Left lung (tissue), 10 donors: ENCODE results near the gene RPL11. TPM values are rescaled to one million over a fixed set of nuclear protein-coding genes. Genes with fewer than 3 reads are reported as not detected.

ENCODE experiments used
- ATAC-seq: fragments of 200-7000 bp; cut with Tn5 transposase; one replicate; pipeline ENCODE4 v1.9.1; 2020; ENCODE audit warnings: moderate library complexity
- DNase-seq, 4 donors: peaks; one replicate each; pipeline ENCODE4 v3.0.0-alpha.2; 2013 to 2020
- H3K27ac ChIP-seq, 2 donors: fragments of 200-600 bp; sonication (generic) in 1 of 2; one replicate each; pipeline versions ENCODE4 v1.5.0 to v1.8.0; 2020 to 2021
- H3K27me3 ChIP-seq, 2 donors: fragments of 200-600 bp; sonication (generic) in 1 of 2; one replicate each; pipeline versions ENCODE4 v1.5.0 to v1.8.0; 2020 to 2021
- H3K36me3 ChIP-seq, 2 donors: fragments of 200-600 bp; sonication (generic) in 1 of 2; one replicate each; pipeline versions ENCODE4 v1.5.0 to v1.8.0; 2020 to 2021
- H3K4me1 ChIP-seq, 2 donors: fragments of 200-600 bp; one replicate each; pipeline ENCODE4 v1.8.0; 2021
- H3K4me3 ChIP-seq, 2 donors: fragments of 200-600 bp; sonication (generic) in 1 of 2; one replicate each; pipeline versions ENCODE4 v1.5.0 to v1.8.0; 2020 to 2021; ENCODE audit warnings: mild to moderate bottlenecking in 1 of 2
- H3K9me3 ChIP-seq, 2 donors: fragments of 200-600 bp; sonication (generic) in 1 of 2; one replicate each; pipeline versions ENCODE4 v1.5.0 to v1.8.0; 2020 to 2021
- intact Hi-C, 2 donors: fragments of 100-400 bp; cut with DNase I; formaldehyde crosslinking; loops; one replicate each; pipeline versions ENCODE4 v1.11.2 to v1.14.2; 2022
- polyA plus RNA-seq, 6 donors: library from polyadenylated mRNA; unstranded; fragments of 120-200 nt; gene quantifications; one replicate each; pipeline ENCODE4 v1.2.1, GENCODE V29; 2013; ENCODE audit not compliant: insufficient read length in 6 of 6
- total RNA-seq, 2 donors: library from RNA; stranded (reverse); fragmentation: NEBNext Ultra II Directional; extraction: Animal tissue kit (Norgen Biotek cat#: 25700); gene quantifications; one replicate each; pipeline ENCODE4 v1.2.1, GENCODE V29; 2021
- TF ChIP-seq, protein P1 (sequence below), 2 donors: fragments of 200-600 bp; sonication (generic) in 1 of 2; IDR thresholded peaks; one replicate each; pipeline versions ENCODE4 v1.5.0 to v1.8.0; 2021; ENCODE audit warnings: antibody characterized with exemption in 2 of 2
- donor health status: DM: no; HTN: yes; CAD: no.
- donor health status: DM: no; HTN: no; CAD: no.

The RPL11 gene
- total and polyA plus RNA-seq, 8 donors, result 761 to 3,171 (median 2,797) TPM

- peaks cover 0 to 49% of the 10 kb centered on the region in 2 donors for H3K4me1 ChIP-seq
- TF ChIP-seq, protein P1, sequence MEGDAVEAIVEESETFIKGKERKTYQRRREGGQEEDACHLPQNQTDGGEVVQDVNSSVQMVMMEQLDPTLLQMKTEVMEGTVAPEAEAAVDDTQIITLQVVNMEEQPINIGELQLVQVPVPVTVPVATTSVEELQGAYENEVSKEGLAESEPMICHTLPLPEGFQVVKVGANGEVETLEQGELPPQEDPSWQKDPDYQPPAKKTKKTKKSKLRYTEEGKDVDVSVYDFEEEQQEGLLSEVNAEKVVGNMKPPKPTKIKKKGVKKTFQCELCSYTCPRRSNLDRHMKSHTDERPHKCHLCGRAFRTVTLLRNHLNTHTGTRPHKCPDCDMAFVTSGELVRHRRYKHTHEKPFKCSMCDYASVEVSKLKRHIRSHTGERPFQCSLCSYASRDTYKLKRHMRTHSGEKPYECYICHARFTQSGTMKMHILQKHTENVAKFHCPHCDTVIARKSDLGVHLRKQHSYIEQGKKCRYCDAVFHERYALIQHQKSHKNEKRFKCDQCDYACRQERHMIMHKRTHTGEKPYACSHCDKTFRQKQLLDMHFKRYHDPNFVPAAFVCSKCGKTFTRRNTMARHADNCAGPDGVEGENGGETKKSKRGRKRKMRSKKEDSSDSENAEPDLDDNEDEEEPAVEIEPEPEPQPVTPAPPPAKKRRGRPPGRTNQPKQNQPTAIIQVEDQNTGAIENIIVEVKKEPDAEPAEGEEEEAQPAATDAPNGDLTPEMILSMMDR (IDR thresholded peaks at IDR 0.05), result no peak
- H3K36me3 ChIP-seq, result peaks cover 0 to 8% of the 10 kb centered on the region in 2 donors
- peak within 1 kb of the TSS; percentile 90 to 92 for H3K27ac ChIP-seq
- no peaks in the 10 kb centered on the region for H3K27me3 ChIP-seq
- DNase-seq (peak; percentile 72 to 95 (median 85)), ATAC-seq (peak; percentile 91)
- intact Hi-C loops, result no loop called here
- H3K4me3 ChIP-seq, result peak within 1 kb of the TSS; percentile 98
- no peaks in the 10 kb centered on the region for H3K9me3 ChIP-seq
Observed at GRCh38 chr1:23743287-23744152, 51.9 kb downstream of the RPL11 start, which contains the start of gene ELOA. Gene ELOA, plus strand, starts transcription at chr1:23743471. Its CDS starts 33 bp downstream, at chr1:23743504.

GRCh38 chr1:23745515-23745914 is 53.9 kb downstream of the RPL11 start:
- intact Hi-C loops, result no loop called here

More at GRCh38 chr1:23745515-23745914, 53.9 kb downstream of the RPL11 start:
- H3K27me3 ChIP-seq, result no peaks in the 10 kb centered on the region
- ATAC-seq (peak; percentile 16), DNase-seq (no peak)
- peaks cover 0 to 50% of the 10 kb centered on the region in 2 donors for H3K4me1 ChIP-seq
- TF ChIP-seq, protein P1 (IDR thresholded peaks at IDR 0.05), result no peak
- H3K9me3 ChIP-seq, result no peaks in the 10 kb centered on the region
- no peak overlapping the region for H3K4me3 ChIP-seq
- H3K27ac ChIP-seq, result no peak overlapping the region
- peaks cover 0 to 20% of the 10 kb centered on the region in 2 donors for H3K36me3 ChIP-seq

Other genes with a start within 250 kb of the RPL11 start
- 10 to 100 TPM; 35.2 to 43.7 TPM for gene ASAP3, start 207.6 kb upstream of the RPL11 start, total RNA-seq
- gene ASAP3, start 207.6 kb upstream of the RPL11 start, polyA plus RNA-seq, result 10 to 100 TPM; 40.7 to 51.6 (median 46.6) TPM
- 1 to 10 TPM; 3.2 to 4.3 TPM for gene E2F2, start 160.6 kb upstream of the RPL11 start, total RNA-seq
- gene E2F2, start 160.6 kb upstream of the RPL11 start, polyA plus RNA-seq, result 1 to 10 TPM; 3.3 to 5.8 (median 4.2) TPM
- 100 to 1,000 TPM; 125 to 129 TPM for gene ID3, start 132.3 kb upstream of the RPL11 start, total RNA-seq
- 100 to 1,000 TPM; 135 to 261 (median 191) TPM for gene ID3, start 132.3 kb upstream of the RPL11 start, polyA plus RNA-seq
- gene ELOA, start 51.7 kb downstream of the RPL11 start, total RNA-seq, result 10 to 100 TPM; 48.6 to 50.3 TPM
- 10 to 100 TPM; 41.4 to 49.6 (median 43.9) TPM for gene ELOA, start 51.7 kb downstream of the RPL11 start, polyA plus RNA-seq
- gene PITHD1, start 86.6 kb downstream of the RPL11 start, total RNA-seq, result 10 to 100 TPM; 50.3 to 63.8 TPM
- 10 to 100 TPM; 48.0 to 71.0 (median 58.4) TPM for gene PITHD1, start 86.6 kb downstream of the RPL11 start, polyA plus RNA-seq
- gene LYPLA2, start 99.3 kb downstream of the RPL11 start, total RNA-seq, result 10 to 100 TPM; 64.2 to 65.8 TPM
- gene LYPLA2, start 99.3 kb downstream of the RPL11 start, polyA plus RNA-seq, result 10 to 100 TPM; 36.9 to 49.0 (median 46.3) TPM
- 10 to 100 TPM; 57.5 to 68.0 TPM for gene GALE, start 108.9 kb downstream of the RPL11 start, total RNA-seq
- 10 to 100 TPM; 13.3 to 20.0 (median 17.1) TPM for gene GALE, start 108.9 kb downstream of the RPL11 start, polyA plus RNA-seq
- gene HMGCL, start 133.6 kb downstream of the RPL11 start, total RNA-seq, result 10 to 100 TPM; 34.1 to 51.3 TPM
- gene HMGCL, start 133.6 kb downstream of the RPL11 start, polyA plus RNA-seq, result 10 to 100 TPM; 32.3 to 37.1 (median 34.8) TPM
- 10 to 100 TPM; 45.3 to 61.3 TPM for gene FUCA1, start 176.5 kb downstream of the RPL11 start, total RNA-seq
- gene FUCA1, start 176.5 kb downstream of the RPL11 start, polyA plus RNA-seq, result 10 to 100 TPM; 20.4 to 26.7 (median 24.0) TPM
- under 1 TPM; 0.05 to 0.06 TPM for gene CNR2, start 221.6 kb downstream of the RPL11 start, total RNA-seq
- under 1 TPM; 0.11 to 0.27 (median 0.15) TPM for gene CNR2, start 221.6 kb downstream of the RPL11 start, polyA plus RNA-seq